Measurements from ENCODE around the gene KDM5C. TPM values are rescaled to one million over a fixed set of nuclear protein-coding genes. Genes with fewer than 3 reads are reported as not detected.

The KDM5C gene
- total and polyA plus RNA-seq, 9 of the 15 experiments (the other 6 are each of a cell fraction or from before 2014, with no cell fraction given), result 0.62 to 136 (median 52.4) TPM

DNA sequence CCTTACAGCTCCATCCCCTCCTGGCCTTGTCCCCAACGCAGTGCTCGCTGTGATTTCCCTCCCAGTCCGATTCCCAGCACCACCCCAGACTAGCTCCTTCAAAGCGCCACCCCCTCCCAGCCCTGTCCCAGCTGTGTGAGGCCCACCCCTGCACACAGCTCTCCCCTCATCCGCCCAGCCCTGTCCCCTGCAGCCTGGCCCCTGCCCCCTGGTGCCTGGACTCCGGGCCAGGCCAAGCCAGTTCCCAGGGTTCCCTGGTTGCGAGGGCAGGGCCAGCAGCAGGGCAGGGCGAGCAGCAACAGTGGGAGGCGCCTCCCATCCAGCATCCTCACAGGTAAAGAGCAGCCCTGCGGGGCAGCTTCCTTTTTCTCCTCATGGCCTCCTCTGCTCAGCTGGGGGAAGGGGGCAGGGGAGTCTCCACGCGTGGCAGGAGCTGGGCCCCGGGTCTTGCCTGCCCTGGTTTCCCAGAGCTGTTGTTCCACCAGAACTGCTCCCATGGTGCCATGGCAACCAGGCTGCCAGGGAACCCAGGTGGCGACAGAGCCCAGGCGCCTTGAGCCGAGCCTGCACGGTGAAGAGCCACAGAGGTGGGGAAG lies 31.5 kb upstream of the KDM5C start (continued):
- no peak for TF ChIP-seq KLF13 (tag; IDR thresholded peaks at IDR 0.05; ENCODE audit: borderline replicate concordance, low read depth)
- TF ChIP-seq TAL1 (IDR thresholded peaks at IDR 0.05), result no peak
- peak; percentile 96 for TF ChIP-seq PHF21A (IDR thresholded peaks at IDR 0.05; ENCODE audit: borderline replicate concordance, low read depth)
- TF ChIP-seq RBM22 (IDR thresholded peaks at IDR 0.05; ENCODE audit: low read depth, low read length, poor library complexity, severe bottlenecking), result no peak
- no peak for TF ChIP-seq MAZ (CRISPR knock-in tag; conservative IDR thresholded peaks at IDR 0.05 in 1 of 2, IDR thresholded peaks at IDR 0.05 in 1 of 2)
- TF ChIP-seq, protein P1, sequence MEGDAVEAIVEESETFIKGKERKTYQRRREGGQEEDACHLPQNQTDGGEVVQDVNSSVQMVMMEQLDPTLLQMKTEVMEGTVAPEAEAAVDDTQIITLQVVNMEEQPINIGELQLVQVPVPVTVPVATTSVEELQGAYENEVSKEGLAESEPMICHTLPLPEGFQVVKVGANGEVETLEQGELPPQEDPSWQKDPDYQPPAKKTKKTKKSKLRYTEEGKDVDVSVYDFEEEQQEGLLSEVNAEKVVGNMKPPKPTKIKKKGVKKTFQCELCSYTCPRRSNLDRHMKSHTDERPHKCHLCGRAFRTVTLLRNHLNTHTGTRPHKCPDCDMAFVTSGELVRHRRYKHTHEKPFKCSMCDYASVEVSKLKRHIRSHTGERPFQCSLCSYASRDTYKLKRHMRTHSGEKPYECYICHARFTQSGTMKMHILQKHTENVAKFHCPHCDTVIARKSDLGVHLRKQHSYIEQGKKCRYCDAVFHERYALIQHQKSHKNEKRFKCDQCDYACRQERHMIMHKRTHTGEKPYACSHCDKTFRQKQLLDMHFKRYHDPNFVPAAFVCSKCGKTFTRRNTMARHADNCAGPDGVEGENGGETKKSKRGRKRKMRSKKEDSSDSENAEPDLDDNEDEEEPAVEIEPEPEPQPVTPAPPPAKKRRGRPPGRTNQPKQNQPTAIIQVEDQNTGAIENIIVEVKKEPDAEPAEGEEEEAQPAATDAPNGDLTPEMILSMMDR (IDR thresholded peaks at IDR 0.05 in 2 of 3, conservative IDR thresholded peaks at IDR 0.05 in 1 of 3; ENCODE audit: insufficient read depth in 2 of 3, low read depth in 1 of 3, low read length in 3 of 3), result no peak
- TF ChIP-seq ARHGAP35 (IDR thresholded peaks at IDR 0.05; ENCODE audit: partially characterized antibody), result no peak

DNA sequence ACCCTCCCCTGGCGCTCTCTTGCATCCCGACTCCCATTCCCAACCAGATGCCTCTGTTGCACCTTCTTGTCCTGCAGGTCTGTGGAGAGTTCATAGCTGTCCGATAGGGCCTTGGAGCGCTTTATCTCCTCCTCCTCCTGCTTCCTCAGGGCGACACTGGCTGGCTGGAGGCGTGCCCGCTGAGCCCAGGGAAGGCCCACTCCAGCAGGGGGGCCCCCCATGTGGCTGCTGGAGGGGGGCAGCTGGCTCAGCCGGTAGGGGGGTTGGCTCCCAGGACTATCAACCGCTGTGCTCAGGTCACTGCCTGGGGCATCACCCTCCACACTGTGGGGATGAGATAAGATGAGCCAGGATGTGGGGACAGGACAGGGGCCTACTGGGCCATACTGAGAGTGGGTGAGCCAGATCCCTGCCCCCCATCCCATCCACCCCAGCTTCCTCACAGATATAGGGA lies 30.8 kb upstream of the KDM5C start:
- WGBS (ENCODE audit: insufficient coverage, low coverage, missing lambda C conversion rate), result no CpG with 5 or more reads among the region's 9 CpGs
- intact Hi-C loops (cut with micrococcal nuclease) (loop anchor here (2.0 kb wide), 1 partner anchor 25 kb away; the partner anchor contains the start of gene IQSEC2), in situ Hi-C loops (cut with MboI) (no loop called here)
- ATAC-seq (peak; percentile 84), DNase-seq (ENCODE audit: extremely low read depth in 1 of 4, low spot score in 3 of 4) (peak; percentile 90 to 92 (median 92)), FAIRE-seq (peak; percentile 95)
- Histone ChIP-seq H3K36me3 (ENCODE audit: control insufficient read depth, insufficient read depth, low read length) (peaks cover 16% of the 10 kb centered on the region; the same call in 2 of the 3 replicates), H4K20me1 (replicated peaks; ENCODE audit: control insufficient read depth, insufficient read depth, low read length) (no peaks in the 10 kb centered on the region), H3K9me3 (replicated peaks; ENCODE audit: control insufficient read depth, insufficient read depth, low read depth, low read length) (0 out of 2 replicates have a peak, but pooled peaks cover 3% of the 10 kb centered on the region), H3K27ac (ENCODE audit: extremely low read depth, low read depth, low read length) (peak overlapping the region; percentile 85), H3K9ac (ENCODE audit: insufficient read depth in 1 of 2, low read depth in 2 of 2, low read length in 2 of 2) (peak overlapping the region; percentile 74 to 85; a peak in 3 of 4 replicates), H3K9me1 (ENCODE audit: control insufficient read depth, insufficient read depth, low read length) (no peaks in the 10 kb centered on the region), H3K27me3 (ENCODE audit: control insufficient read depth in 2 of 2, insufficient read depth in 2 of 2, low read length in 2 of 2) (no peaks in the 10 kb centered on the region), H3K4me1 (replicated peaks in 1 of 2; ENCODE audit: control insufficient read depth in 2 of 2, insufficient read depth in 2 of 2, low read length in 2 of 2) (peaks cover 33 to 44% of the 10 kb centered on the region in 2 experiments; a peak in 4 of 5 replicates), H2AFZ (ENCODE audit: low read depth, low read length) (no peak overlapping the region), H3K4me3 (peak overlapping the region; percentile 49), H3K79me2 (ENCODE audit: control insufficient read depth, insufficient read depth, low read length) (peaks cover 51% of the 10 kb centered on the region), H3K4me2 (ENCODE audit: insufficient read depth, low read length) (peak overlapping the region; percentile 74)
- no TSS peak for BruUV-seq (replicated peaks)
- POLR2A ChIA-PET, result interaction anchor here (0.7 to 1.4 kb wide), 3 partner anchors 13 to 31 kb away, joined by 3 to 6 read pairs (median 3); partner anchors contain the start of gene KDM5C
- CTCF ChIA-PET (ENCODE audit: low intra/inter-chr PET ratio), result no interaction called here
- TF ChIP-seq, protein P2, sequence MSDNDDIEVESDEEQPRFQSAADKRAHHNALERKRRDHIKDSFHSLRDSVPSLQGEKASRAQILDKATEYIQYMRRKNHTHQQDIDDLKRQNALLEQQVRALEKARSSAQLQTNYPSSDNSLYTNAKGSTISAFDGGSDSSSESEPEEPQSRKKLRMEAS (CRISPR knock-in tag; IDR thresholded peaks at IDR 0.05), result peak; percentile 90
- no peak for TF ChIP-seq CBX1 (IDR thresholded peaks at IDR 0.05; ENCODE audit: low read depth)
- no peak for TF ChIP-seq NR3C1 (CRISPR knock-in tag; IDR thresholded peaks at IDR 0.05)
- TF ChIP-seq HNRNPL (IDR thresholded peaks at IDR 0.05; ENCODE audit: low read depth, low read length), result 0 out of 2 replicates have a peak, but pooled peaks have one; percentile 61
- TF ChIP-seq, protein P3, sequence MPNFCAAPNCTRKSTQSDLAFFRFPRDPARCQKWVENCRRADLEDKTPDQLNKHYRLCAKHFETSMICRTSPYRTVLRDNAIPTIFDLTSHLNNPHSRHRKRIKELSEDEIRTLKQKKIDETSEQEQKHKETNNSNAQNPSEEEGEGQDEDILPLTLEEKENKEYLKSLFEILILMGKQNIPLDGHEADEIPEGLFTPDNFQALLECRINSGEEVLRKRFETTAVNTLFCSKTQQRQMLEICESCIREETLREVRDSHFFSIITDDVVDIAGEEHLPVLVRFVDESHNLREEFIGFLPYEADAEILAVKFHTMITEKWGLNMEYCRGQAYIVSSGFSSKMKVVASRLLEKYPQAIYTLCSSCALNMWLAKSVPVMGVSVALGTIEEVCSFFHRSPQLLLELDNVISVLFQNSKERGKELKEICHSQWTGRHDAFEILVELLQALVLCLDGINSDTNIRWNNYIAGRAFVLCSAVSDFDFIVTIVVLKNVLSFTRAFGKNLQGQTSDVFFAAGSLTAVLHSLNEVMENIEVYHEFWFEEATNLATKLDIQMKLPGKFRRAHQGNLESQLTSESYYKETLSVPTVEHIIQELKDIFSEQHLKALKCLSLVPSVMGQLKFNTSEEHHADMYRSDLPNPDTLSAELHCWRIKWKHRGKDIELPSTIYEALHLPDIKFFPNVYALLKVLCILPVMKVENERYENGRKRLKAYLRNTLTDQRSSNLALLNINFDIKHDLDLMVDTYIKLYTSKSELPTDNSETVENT (CRISPR knock-in tag; IDR thresholded peaks at IDR 0.05), result no peak
- TF ChIP-seq, protein P4, sequence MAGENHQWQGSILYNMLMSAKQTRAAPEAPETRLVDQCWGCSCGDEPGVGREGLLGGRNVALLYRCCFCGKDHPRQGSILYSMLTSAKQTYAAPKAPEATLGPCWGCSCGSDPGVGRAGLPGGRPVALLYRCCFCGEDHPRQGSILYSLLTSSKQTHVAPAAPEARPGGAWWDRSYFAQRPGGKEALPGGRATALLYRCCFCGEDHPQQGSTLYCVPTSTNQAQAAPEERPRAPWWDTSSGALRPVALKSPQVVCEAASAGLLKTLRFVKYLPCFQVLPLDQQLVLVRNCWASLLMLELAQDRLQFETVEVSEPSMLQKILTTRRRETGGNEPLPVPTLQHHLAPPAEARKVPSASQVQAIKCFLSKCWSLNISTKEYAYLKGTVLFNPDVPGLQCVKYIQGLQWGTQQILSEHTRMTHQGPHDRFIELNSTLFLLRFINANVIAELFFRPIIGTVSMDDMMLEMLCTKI (IDR thresholded peaks at IDR 0.05; ENCODE audit: partially characterized antibody), result no peak
